Astrocyte (in vitro differentiated cells and primary cell): Measurements from ENCODE around the gene CRTC1. TPM values are rescaled to one million over a fixed set of nuclear protein-coding genes. Genes with fewer than 3 reads are reported as not detected.

Experiments used
- DNase-seq: peaks from one replicate; pipeline ENCODE4 v3.0.0-alpha.2; 2010; ENCODE audit warnings: low read depth
- FAIRE-seq: peaks from 2 replicates; lab custom pipeline; 2011; peaks lifted over from hg19 to GRCh38; lab: Jason Lieb, UNC
- H2AFZ ChIP-seq: 2 replicates; pipeline ENCODE4 v1.6.0; 2012; ENCODE audit warnings: low read depth, low read length, inconsistent platforms
- H3K27ac ChIP-seq: 2 replicates; pipeline ENCODE4 v1.5.1; 2011; ENCODE audit warnings: low read depth, low read length, inconsistent platforms
- H3K27me3 ChIP-seq: 2 replicates; pipeline ENCODE4 v1.6.0; 2011; ENCODE audit warnings: low read length, inconsistent platforms; ENCODE audit not compliant: insufficient read depth
- H3K36me3 ChIP-seq: 2 replicates; pipeline ENCODE4 v1.5.1; 2011; ENCODE audit warnings: low read length, inconsistent platforms; ENCODE audit not compliant: insufficient read depth
- H3K4me1 ChIP-seq: 2 replicates; pipeline ENCODE4 v1.5.1; 2011; ENCODE audit warnings: low read length, inconsistent platforms; ENCODE audit not compliant: insufficient read depth
- H3K4me2 ChIP-seq: 2 replicates; pipeline ENCODE4 v1.6.0; 2012; ENCODE audit warnings: low read length, inconsistent platforms
- H3K4me3 ChIP-seq: 2 replicates; pipeline ENCODE4 v1.5.1; 2011; ENCODE audit warnings: low read depth, mild to moderate bottlenecking, low read length, inconsistent platforms; ENCODE audit not compliant: insufficient read depth
- H3K79me2 ChIP-seq: 2 replicates; pipeline ENCODE4 v1.6.0; 2012; ENCODE audit warnings: mild to moderate bottlenecking, low read length, inconsistent platforms; ENCODE audit not compliant: insufficient read depth
- H3K9ac ChIP-seq: 2 replicates; pipeline ENCODE4 v1.6.0; 2012; ENCODE audit warnings: mild to moderate bottlenecking, low read length, inconsistent platforms
- H3K9me3 ChIP-seq: 2 replicates; pipeline ENCODE4 v1.5.1; 2012; ENCODE audit warnings: low read depth, mild to moderate bottlenecking, low read length, inconsistent platforms; ENCODE audit not compliant: insufficient read depth
- H4K20me1 ChIP-seq: 2 replicates; pipeline ENCODE4 v1.6.0; 2012; ENCODE audit warnings: low read length, inconsistent platforms; ENCODE audit not compliant: insufficient read depth
- H3K27ac Mint-ChIP-seq: one replicate; pipeline ENCODE4 v1.8.0; 2021; ENCODE audit warnings: mild to moderate bottlenecking, mixed read lengths; ENCODE audit not compliant: unreplicated experiment
- H3K27me3 Mint-ChIP-seq: one replicate; pipeline ENCODE4 v1.8.0; 2021; ENCODE audit warnings: low read depth, mixed read lengths; ENCODE audit not compliant: unreplicated experiment
- H3K36me3 Mint-ChIP-seq: one replicate; pipeline ENCODE4 v1.8.0; 2021; ENCODE audit warnings: low read depth, mixed read lengths; ENCODE audit not compliant: unreplicated experiment
- H3K4me1 Mint-ChIP-seq: one replicate; pipeline ENCODE4 v1.8.0; 2021; ENCODE audit warnings: low read depth, mixed read lengths; ENCODE audit not compliant: unreplicated experiment
- H3K4me3 Mint-ChIP-seq: one replicate; pipeline ENCODE4 v1.8.0; 2021; ENCODE audit warnings: mild to moderate bottlenecking, moderate library complexity, mixed read lengths; ENCODE audit not compliant: unreplicated experiment
- H3K9me3 Mint-ChIP-seq: one replicate; pipeline ENCODE4 v1.8.0; 2021; ENCODE audit warnings: mild to moderate bottlenecking, mixed read lengths; ENCODE audit not compliant: unreplicated experiment
- CTCF ChIP-seq: IDR thresholded peaks from 2 replicates; pipeline ENCODE4 v1.5.1; 2011; ENCODE audit warnings: low read depth, mild to moderate bottlenecking, inconsistent platforms, low read length, moderate library complexity; ENCODE audit not compliant: insufficient read depth
- EZH2 ChIP-seq: IDR thresholded peaks from 2 replicates; pipeline ENCODE4 v1.6.1; 2012; ENCODE audit warnings: mild to moderate bottlenecking, low read length, inconsistent platforms; ENCODE audit not compliant: insufficient read depth
- total RNA-seq: library from RNA; stranded (reverse); gene quantifications from 2 replicates; pipeline ENCODE4 v1.2.1, GENCODE V29; 2021

The CRTC1 gene
- total RNA-seq, 1 donor from 2014 or later = 8.4 TPM

- Mint-ChIP-seq H3K4me3 (peak overlapping the region; percentile 82), H3K36me3 (no peaks in the 10 kb centered on the region), H3K9me3 (no peaks in the 10 kb centered on the region), H3K27ac (peak overlapping the region; percentile 69), H3K4me1 (peaks cover 10% of the 10 kb centered on the region), H3K27me3 (no peaks in the 10 kb centered on the region)
- H4K20me1 ChIP-seq = peaks cover 27% of the 10 kb centered on the region
- H3K27me3 ChIP-seq = no peaks in the 10 kb centered on the region
- no peaks in the 10 kb centered on the region for H3K9me3 ChIP-seq
- peak overlapping the region; percentile 88 for H3K4me2 ChIP-seq
- TF ChIP-seq CTCF (no peak), EZH2 (no peak)
- peak overlapping the region; percentile 85 for H3K9ac ChIP-seq
- H2AFZ ChIP-seq = peak overlapping the region; percentile 79
- H3K4me3 ChIP-seq = peak overlapping the region; percentile 66
- H3K27ac ChIP-seq = no peak overlapping the region
- H3K36me3 ChIP-seq = no peaks in the 10 kb centered on the region
- H3K79me2 ChIP-seq = peaks cover 31% of the 10 kb centered on the region
- no peak for FAIRE-seq
- H3K4me1 ChIP-seq = peaks cover 19% of the 10 kb centered on the region
- DNase-seq = no peak
Measured at GRCh38 chr19:18682807-18683108, 722 bp upstream of the CRTC1 start.

- H3K9me3 ChIP-seq = no peaks in the 10 kb centered on the region
- H3K27me3 Mint-ChIP-seq = no peaks in the 10 kb centered on the region
- peaks cover 6% of the 10 kb centered on the region for H3K4me1 Mint-ChIP-seq
- H3K27ac ChIP-seq = no peak overlapping the region
- peaks cover 40% of the 10 kb centered on the region for H4K20me1 ChIP-seq
- peaks cover 3% of the 10 kb centered on the region for H3K36me3 Mint-ChIP-seq
- FAIRE-seq (no peak), DNase-seq (no peak)
- H3K9ac ChIP-seq = peak overlapping the region; percentile 68
- H3K36me3 ChIP-seq = no peaks in the 10 kb centered on the region
- peaks cover 10% of the 10 kb centered on the region for H3K4me1 ChIP-seq
- H3K4me2 ChIP-seq = peak overlapping the region; percentile 88
- H3K4me3 ChIP-seq = peak overlapping the region; percentile 66
- peaks cover 41% of the 10 kb centered on the region for H3K79me2 ChIP-seq
- no peak overlapping the region for H3K27ac Mint-ChIP-seq
- no peaks in the 10 kb centered on the region for H3K9me3 Mint-ChIP-seq
- peak overlapping the region; percentile 80 for H3K4me3 Mint-ChIP-seq
- H3K27me3 ChIP-seq = no peaks in the 10 kb centered on the region
- no peak for TF ChIP-seq CTCF
- TF ChIP-seq EZH2 = no peak
- H2AFZ ChIP-seq = no peak overlapping the region
Measured at GRCh38 chr19:18683958-18684641, 620 bp downstream of the CRTC1 start.

- no peaks in the 10 kb centered on the region for H3K9me3 ChIP-seq
- H3K4me3 Mint-ChIP-seq = peak overlapping the region; percentile 80
- H3K36me3 Mint-ChIP-seq = peaks cover 3% of the 10 kb centered on the region
- peak overlapping the region; percentile 88 for H3K4me2 ChIP-seq
- H3K27me3 Mint-ChIP-seq = no peaks in the 10 kb centered on the region
- H3K4me3 ChIP-seq = no peak overlapping the region
- FAIRE-seq (no peak), DNase-seq (no peak)
- H3K27ac Mint-ChIP-seq = no peak overlapping the region
- H3K9me3 Mint-ChIP-seq = no peaks in the 10 kb centered on the region
- peak overlapping the region; percentile 68 for H3K9ac ChIP-seq
- H2AFZ ChIP-seq = no peak overlapping the region
- no peaks in the 10 kb centered on the region for H3K27me3 ChIP-seq
- no peak for TF ChIP-seq EZH2
- TF ChIP-seq CTCF = no peak
- no peak overlapping the region for H3K27ac ChIP-seq
- H4K20me1 ChIP-seq = peaks cover 43% of the 10 kb centered on the region
- H3K79me2 ChIP-seq = peaks cover 43% of the 10 kb centered on the region
- H3K36me3 ChIP-seq = no peaks in the 10 kb centered on the region
- peaks cover 6% of the 10 kb centered on the region for H3K4me1 Mint-ChIP-seq
- H3K4me1 ChIP-seq = peaks cover 10% of the 10 kb centered on the region
Measured at GRCh38 chr19:18684642-18684993, 1.1 kb downstream of the CRTC1 start.
